Loucy (cell line): ENCODE measurements around the gene CNMD.

Experiments used
- CTCF ChIP-seq: fragments of 200-600 bp; sonication (generic); conservative IDR thresholded peaks from 2 replicates; pipeline ENCODE4 v1.5.1; 2014; ENCODE audit warnings: mild to moderate bottlenecking, antibody characterized with exemption, low read length
- EZH2phosphoT487 ChIP-seq: fragments of 200-600 bp; IDR thresholded peaks from 2 replicates; pipeline ENCODE4 v1.6.1; 2018; ENCODE audit warnings: antibody characterized with exemption, mild to moderate bottlenecking, moderate library complexity, borderline replicate concordance

GRCh38 chr13:52743569-52743968, 3.9 kb upstream of the CNMD start:
- TF ChIP-seq EZH2phosphoT487, result no peak
- no peak for TF ChIP-seq CTCF
